Measurements from ENCODE around the gene MCF2L. TPM values are rescaled to one million over a fixed set of nuclear protein-coding genes. Genes with fewer than 3 reads are reported as not detected.

Gene MCF2L
- total RNA-seq, 1 donor from 2014 or later: not detected

- H3K4me3 Mint-ChIP-seq: no peak overlapping the region
- intact Hi-C loops (cut with micrococcal nuclease): no loop called here
- H3K36me3 Mint-ChIP-seq (ENCODE audit: low read depth): no peaks in the 10 kb centered on the region
- H3K27me3 Mint-ChIP-seq (ENCODE audit: insufficient read depth): no peaks in the 10 kb centered on the region
- no peaks in the 10 kb centered on the region for H3K9me3 Mint-ChIP-seq
- DNase-seq (ENCODE audit: low spot score): no peak
- no peak overlapping the region for H3K27ac Mint-ChIP-seq
- no peaks in the 10 kb centered on the region for H3K4me1 Mint-ChIP-seq (ENCODE audit: low read depth)
These were observed 113.4 kb downstream of the MCF2L start for GRCh38 chr13:113082198-113083021.

DNA sequence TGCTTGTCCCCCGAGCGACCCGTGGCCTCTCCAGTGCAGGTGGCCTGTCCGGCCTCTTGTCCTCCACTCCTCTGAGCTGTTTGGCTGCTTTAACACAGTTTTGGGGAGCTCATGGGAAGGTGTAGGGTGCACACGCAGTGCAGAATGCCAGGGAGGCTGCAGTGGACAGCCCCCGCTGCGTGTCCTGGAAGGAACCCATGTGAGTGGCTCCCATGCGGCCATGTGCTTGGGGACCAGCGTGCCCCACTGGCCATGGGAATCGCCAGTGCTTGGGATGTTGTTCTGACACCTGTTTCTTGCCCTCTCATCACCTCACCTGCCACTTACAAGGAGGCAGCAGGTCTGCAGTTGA is 114.0 kb downstream of the MCF2L start:
- H3K4me3 Mint-ChIP-seq: no peak overlapping the region

DNA sequence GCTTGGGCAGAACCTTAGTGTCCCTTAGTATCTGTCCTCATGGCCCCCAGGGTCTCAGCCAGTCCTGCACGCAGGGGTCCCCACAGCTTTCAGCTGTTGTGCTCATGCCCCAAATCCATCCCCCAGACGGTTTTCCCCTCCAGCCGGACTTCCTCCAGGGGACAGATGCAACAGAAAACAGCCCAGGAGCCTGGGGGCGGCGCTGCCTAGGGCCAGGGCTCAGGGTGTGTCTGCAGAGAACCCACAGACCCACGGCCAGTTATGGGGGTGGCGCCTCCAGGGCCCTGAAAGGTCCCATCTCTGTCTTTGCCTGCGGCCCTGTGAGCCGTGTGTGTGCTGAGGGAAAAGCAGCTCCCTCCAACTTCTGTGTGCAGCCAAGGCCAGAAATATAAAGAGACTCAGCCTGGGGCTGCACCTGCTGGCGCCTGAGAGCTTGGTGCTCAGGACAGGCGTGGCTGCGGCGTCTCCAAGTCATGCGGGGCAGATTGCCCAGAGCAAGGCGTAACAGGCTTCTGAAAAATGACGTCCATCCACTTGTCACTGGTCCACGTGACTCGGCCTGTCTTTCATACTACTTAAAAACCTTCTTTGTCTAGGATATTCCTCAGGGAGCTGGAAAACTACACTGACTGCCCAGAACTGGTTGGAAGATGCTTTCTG is 114.5 kb downstream of the MCF2L start:
- H3K27ac Mint-ChIP-seq: no peak overlapping the region
- no peaks in the 10 kb centered on the region for H3K36me3 Mint-ChIP-seq (ENCODE audit: low read depth)
- no peak overlapping the region for H3K4me3 Mint-ChIP-seq
- DNase-seq (ENCODE audit: low spot score): no peak
- H3K4me1 Mint-ChIP-seq (ENCODE audit: low read depth): no peaks in the 10 kb centered on the region
- no peaks in the 10 kb centered on the region for H3K9me3 Mint-ChIP-seq
- H3K27me3 Mint-ChIP-seq (ENCODE audit: insufficient read depth): no peaks in the 10 kb centered on the region
- intact Hi-C loops (cut with micrococcal nuclease): no loop called here

More for the DNA sequence above, 114.0 kb downstream of the MCF2L start:
- no peak for DNase-seq (ENCODE audit: low spot score)
- Mint-ChIP-seq H3K27me3 (ENCODE audit: insufficient read depth) (no peaks in the 10 kb centered on the region), H3K27ac (no peak overlapping the region), H3K9me3 (no peaks in the 10 kb centered on the region), H3K4me1 (ENCODE audit: low read depth) (no peaks in the 10 kb centered on the region), H3K36me3 (ENCODE audit: low read depth) (no peaks in the 10 kb centered on the region)
- intact Hi-C loops (cut with micrococcal nuclease): no loop called here

DNA sequence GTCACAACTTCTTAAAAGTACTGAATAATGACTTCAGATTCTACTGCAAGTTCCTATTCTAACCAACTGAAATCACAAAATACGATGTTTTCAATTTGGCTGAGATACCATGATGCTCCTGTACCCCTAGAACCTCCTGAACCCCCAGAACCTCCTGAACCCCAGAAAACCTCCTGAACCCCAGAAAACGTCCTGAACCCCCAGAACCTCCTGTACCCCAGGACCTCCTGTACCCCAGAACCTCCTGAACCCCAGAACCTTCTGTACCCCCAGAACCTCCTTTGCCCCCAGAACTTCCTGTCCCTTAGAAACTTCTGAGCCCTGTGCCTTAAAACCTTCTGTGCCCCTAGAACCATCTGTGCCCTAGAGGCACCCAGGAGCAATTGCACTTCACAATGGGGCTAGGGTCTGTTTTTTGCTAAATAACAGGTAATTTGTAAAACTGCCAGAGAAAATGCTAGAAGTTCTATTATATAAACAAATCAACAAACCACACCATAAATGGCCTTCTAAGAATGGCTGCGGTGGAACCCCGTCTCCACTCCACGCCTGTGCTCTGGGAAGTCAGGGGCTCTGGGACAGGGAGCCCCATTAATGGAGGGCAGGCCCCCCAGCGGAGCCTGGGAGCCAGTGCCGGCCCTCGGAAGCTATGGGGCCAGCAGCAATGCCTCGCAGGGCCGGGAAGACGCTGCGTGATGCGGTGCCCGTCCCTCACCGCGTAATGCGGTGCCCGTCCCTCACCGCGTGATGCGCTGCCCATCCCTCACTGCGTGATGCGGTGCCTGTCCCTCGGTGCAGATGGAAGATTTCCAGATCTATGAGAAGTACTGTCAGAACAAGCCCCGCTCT is 115.3 kb downstream of the MCF2L start:
- DNase-seq (ENCODE audit: low spot score): no peak
- no peak overlapping the region for H3K4me3 Mint-ChIP-seq
- no peaks in the 10 kb centered on the region for H3K27me3 Mint-ChIP-seq (ENCODE audit: insufficient read depth)
- H3K9me3 Mint-ChIP-seq: no peaks in the 10 kb centered on the region
- intact Hi-C loops (cut with micrococcal nuclease): no loop called here
- no peaks in the 10 kb centered on the region for H3K36me3 Mint-ChIP-seq (ENCODE audit: low read depth)
- no peaks in the 10 kb centered on the region for H3K4me1 Mint-ChIP-seq (ENCODE audit: low read depth)
- H3K27ac Mint-ChIP-seq: no peak overlapping the region

- H3K36me3 Mint-ChIP-seq (ENCODE audit: low read depth): no peaks in the 10 kb centered on the region
- no peak overlapping the region for H3K4me3 Mint-ChIP-seq
- no peaks in the 10 kb centered on the region for H3K4me1 Mint-ChIP-seq (ENCODE audit: low read depth)
- no peaks in the 10 kb centered on the region for H3K27me3 Mint-ChIP-seq (ENCODE audit: insufficient read depth)
- no peaks in the 10 kb centered on the region for H3K9me3 Mint-ChIP-seq
- intact Hi-C loops (cut with micrococcal nuclease): no loop called here
- H3K27ac Mint-ChIP-seq: no peak overlapping the region
- DNase-seq (ENCODE audit: low spot score): no peak
These were observed 116.0 kb downstream of the MCF2L start for GRCh38 chr13:113084943-113085540.

DNA sequence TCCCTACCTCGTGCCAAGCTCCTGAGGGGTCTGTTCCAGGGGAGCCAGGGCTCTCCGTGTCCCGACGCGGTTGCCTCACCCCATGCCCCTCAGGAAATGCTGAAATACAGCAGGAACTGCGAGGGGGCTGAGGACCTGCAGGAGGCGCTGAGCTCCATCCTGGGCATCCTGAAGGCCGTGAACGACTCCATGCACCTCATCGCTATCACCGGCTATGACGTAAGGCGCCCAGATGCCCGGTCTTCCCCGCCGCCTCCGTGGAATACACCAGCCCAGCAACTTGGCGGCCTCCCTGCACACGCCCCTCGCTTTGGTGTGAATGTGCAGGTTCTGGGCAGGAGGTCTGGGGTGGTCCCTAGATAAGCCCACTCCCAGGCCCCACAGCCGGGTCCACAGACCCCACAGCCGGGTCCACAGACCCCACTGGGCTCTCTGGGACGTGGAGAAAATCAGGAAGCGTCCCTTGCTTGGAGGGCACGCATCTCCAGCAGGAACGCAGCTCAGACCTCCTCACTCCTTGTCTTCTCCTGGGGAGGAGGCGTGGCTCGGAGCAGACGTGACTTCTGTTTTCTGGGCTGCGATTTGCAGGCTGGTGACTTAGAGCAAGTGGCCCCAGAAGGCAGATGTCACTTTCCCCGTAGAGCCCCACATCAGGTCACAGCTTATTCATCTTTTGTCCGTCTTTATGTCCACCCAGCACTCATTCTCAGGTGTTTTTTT is 117.2 kb downstream of the MCF2L start:
- Mint-ChIP-seq H3K4me3 (no peak overlapping the region), H3K36me3 (ENCODE audit: low read depth) (no peaks in the 10 kb centered on the region), H3K4me1 (ENCODE audit: low read depth) (no peaks in the 10 kb centered on the region), H3K27ac (no peak overlapping the region), H3K9me3 (no peaks in the 10 kb centered on the region), H3K27me3 (ENCODE audit: insufficient read depth) (no peaks in the 10 kb centered on the region)
- intact Hi-C loops (cut with micrococcal nuclease): no loop called here
- DNase-seq (ENCODE audit: low spot score): no peak

DNA sequence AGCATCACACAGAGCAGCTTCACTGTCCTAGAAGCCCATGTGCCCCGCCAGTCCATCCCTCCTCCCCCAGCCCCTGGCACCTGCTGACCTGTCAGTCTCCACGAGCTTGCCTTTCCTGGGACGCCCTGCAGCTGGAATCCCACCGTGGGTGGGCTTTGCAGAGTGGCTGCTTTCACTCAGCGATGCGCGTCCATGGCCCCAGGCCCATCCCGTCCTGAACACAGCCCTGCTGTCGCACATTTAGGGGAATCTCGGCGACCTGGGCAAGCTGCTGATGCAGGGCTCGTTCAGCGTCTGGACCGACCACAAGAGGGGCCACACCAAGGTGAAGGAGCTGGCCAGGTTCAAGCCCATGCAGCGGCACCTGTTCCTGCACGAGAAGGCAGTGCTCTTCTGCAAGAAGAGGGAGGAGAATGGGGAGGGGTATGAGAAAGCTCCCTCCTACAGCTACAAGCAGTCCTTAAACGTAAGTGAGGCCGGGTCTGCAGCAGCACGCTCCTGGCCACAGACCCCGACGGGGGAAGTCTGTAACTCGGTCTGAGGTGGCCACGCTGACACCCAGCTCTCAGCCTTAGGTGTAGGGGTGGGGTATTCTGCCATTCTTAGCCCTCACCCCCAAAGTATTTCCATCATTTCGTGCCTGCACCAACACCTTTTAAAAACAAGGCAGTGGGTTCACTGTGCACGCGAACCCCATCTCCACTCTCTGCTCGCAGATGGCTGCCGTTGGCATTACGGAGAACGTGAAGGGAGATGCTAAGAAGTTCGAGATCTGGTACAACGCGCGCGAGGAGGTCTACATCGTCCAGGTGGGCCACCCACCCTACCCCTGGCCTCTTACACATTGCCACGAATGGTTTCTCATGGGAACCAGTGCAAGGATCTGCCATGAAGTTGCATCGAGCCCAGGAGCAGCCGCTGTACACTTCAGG is 118.2 kb downstream of the MCF2L start:
- H3K9me3 Mint-ChIP-seq: no peaks in the 10 kb centered on the region
- no peaks in the 10 kb centered on the region for H3K27me3 Mint-ChIP-seq (ENCODE audit: insufficient read depth)
- no peak overlapping the region for H3K4me3 Mint-ChIP-seq
- intact Hi-C loops (cut with micrococcal nuclease): no loop called here
- no peak overlapping the region for H3K27ac Mint-ChIP-seq
- DNase-seq (ENCODE audit: low spot score): no peak
- no peaks in the 10 kb centered on the region for H3K4me1 Mint-ChIP-seq (ENCODE audit: low read depth)
- H3K36me3 Mint-ChIP-seq (ENCODE audit: low read depth): no peaks in the 10 kb centered on the region

GRCh38 chr13:113087923-113088690 is 119.1 kb downstream of the MCF2L start:
- no peaks in the 10 kb centered on the region for H3K36me3 Mint-ChIP-seq (ENCODE audit: low read depth)
- H3K4me1 Mint-ChIP-seq (ENCODE audit: low read depth): no peaks in the 10 kb centered on the region
- DNase-seq (ENCODE audit: low spot score): no peak
- H3K9me3 Mint-ChIP-seq: no peaks in the 10 kb centered on the region
- no peaks in the 10 kb centered on the region for H3K27me3 Mint-ChIP-seq (ENCODE audit: insufficient read depth)
- intact Hi-C loops (cut with micrococcal nuclease): no loop called here
- H3K27ac Mint-ChIP-seq: no peak overlapping the region
- no peak overlapping the region for H3K4me3 Mint-ChIP-seq

- no peaks in the 10 kb centered on the region for H3K4me1 Mint-ChIP-seq (ENCODE audit: low read depth)
- no peaks in the 10 kb centered on the region for H3K9me3 Mint-ChIP-seq
- no peaks in the 10 kb centered on the region for H3K36me3 Mint-ChIP-seq (ENCODE audit: low read depth)
- DNase-seq (ENCODE audit: low spot score): no peak
- no peaks in the 10 kb centered on the region for H3K27me3 Mint-ChIP-seq (ENCODE audit: insufficient read depth)
- no peak overlapping the region for H3K27ac Mint-ChIP-seq
- intact Hi-C loops (cut with micrococcal nuclease): no loop called here
- no peak overlapping the region for H3K4me3 Mint-ChIP-seq
These were observed 119.6 kb downstream of the MCF2L start for GRCh38 chr13:113088691-113089020.

- Mint-ChIP-seq H3K27ac (no peak overlapping the region), H3K27me3 (ENCODE audit: insufficient read depth) (no peaks in the 10 kb centered on the region), H3K36me3 (ENCODE audit: low read depth) (no peaks in the 10 kb centered on the region), H3K4me3 (no peak overlapping the region), H3K9me3 (no peaks in the 10 kb centered on the region), H3K4me1 (ENCODE audit: low read depth) (no peaks in the 10 kb centered on the region)
- intact Hi-C loops (cut with micrococcal nuclease): no loop called here
- no peak for DNase-seq (ENCODE audit: low spot score)
These were observed 120.8 kb downstream of the MCF2L start for GRCh38 chr13:113089693-113090414.

DNA sequence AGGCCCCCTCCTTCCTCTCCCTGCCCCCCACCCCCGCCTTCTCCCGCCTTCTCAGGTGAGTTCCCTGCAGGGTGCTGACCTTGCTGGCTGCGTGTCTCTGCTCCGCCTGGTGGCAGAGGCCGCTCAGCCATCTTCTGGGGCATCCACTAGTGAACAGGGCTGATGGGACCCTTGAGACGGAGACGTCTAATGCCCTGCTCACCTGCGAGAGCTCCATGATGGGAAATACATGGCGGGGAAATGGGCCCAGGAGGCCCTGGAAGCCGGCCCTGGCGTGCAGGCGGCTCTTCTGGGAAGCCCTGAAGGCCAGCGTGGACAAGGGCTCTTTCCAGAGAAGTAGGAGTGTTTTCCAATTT is 121.4 kb downstream of the MCF2L start:
- H3K9me3 Mint-ChIP-seq: no peaks in the 10 kb centered on the region
- intact Hi-C loops (cut with micrococcal nuclease): no loop called here
- no peak for DNase-seq (ENCODE audit: low spot score)
- peaks cover 2% of the 10 kb centered on the region for H3K27me3 Mint-ChIP-seq (ENCODE audit: insufficient read depth)
- H3K4me3 Mint-ChIP-seq: no peak overlapping the region
- H3K27ac Mint-ChIP-seq: no peak overlapping the region
- H3K4me1 Mint-ChIP-seq (ENCODE audit: low read depth): no peaks in the 10 kb centered on the region
- no peaks in the 10 kb centered on the region for H3K36me3 Mint-ChIP-seq (ENCODE audit: low read depth)
